NCI-H2196 treated with DMSO at 0.1 percent for 48 hours (cell line): ENCODE data around the gene ATP6V1G1.

Experiments
- DNase-seq: peaks from one replicate; lab custom pipeline; 2025; ENCODE audit not compliant: unreplicated experiment; lab: John Stamatoyannopoulos, UW

The ATP6V1G1 gene

DNA sequence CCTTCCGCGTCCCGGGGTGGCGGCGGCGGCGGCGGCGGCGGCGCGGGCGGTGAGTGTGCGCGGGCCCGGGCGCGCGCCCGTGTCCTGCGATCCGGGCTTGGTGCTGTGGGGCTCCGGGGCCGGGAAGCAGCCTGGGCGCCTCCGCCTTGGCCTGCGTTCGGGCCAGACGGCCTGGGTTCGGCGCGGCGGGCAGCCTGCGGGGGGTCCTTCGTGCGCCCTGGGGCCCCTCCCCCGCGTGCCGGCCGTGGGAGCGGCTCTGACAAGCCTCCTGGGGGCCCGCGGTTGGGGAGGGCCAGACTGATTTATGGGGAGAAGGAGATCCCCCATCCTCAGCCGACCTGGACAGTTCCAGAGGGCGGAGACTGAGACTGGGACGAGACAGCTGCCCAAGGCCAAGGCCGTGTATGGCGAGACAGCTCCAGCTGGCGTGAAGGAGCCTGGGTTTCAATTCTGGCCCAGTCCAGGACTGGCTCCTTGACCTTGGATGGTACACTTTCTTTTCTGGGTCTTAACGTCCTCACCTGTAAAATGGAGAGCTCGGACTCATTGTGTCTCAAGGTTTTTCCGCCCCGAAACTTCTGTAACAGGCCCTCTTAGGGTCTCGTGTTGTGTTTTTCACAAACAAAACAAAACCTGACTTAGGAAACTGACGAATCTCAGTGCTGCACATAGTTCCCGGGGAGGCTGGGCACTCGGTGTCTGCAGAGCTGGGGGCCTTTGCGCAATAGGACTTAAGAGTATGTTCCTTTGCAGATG lies 24.1 kb downstream of the ATP6V1G1 start:
- peak; percentile 47 for DNase-seq

GRCh38 chr9:114612272-114612923 lies 24.8 kb downstream of the ATP6V1G1 start:
- peak; percentile 11 for DNase-seq

- DNase-seq, result no peak
Observed at GRCh38 chr9:114613087-114613486, 25.5 kb downstream of the ATP6V1G1 start.

DNA sequence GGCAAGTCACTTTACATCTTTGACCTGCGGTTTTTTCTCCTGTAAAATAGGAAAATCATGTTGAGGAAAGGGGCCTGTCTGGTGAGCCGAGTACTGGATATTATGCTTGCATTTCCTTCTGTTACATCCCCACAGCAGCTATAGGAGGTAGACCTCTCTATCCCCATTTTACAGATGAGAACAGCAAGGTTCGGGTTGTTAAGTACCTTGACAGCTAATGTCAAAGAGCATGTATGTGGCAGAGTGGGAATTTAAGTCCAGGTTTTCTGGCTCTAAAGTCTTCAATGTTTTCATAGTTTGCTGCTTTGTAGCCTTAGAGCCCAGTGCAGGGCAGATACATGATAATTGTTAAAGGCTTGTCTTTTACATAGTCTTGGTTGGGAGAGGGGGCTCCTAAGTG lies 26.4 kb downstream of the ATP6V1G1 start:
- DNase-seq, result no peak

- no peak for DNase-seq
Observed at GRCh38 chr9:114614373-114614772, 26.8 kb downstream of the ATP6V1G1 start.

DNA sequence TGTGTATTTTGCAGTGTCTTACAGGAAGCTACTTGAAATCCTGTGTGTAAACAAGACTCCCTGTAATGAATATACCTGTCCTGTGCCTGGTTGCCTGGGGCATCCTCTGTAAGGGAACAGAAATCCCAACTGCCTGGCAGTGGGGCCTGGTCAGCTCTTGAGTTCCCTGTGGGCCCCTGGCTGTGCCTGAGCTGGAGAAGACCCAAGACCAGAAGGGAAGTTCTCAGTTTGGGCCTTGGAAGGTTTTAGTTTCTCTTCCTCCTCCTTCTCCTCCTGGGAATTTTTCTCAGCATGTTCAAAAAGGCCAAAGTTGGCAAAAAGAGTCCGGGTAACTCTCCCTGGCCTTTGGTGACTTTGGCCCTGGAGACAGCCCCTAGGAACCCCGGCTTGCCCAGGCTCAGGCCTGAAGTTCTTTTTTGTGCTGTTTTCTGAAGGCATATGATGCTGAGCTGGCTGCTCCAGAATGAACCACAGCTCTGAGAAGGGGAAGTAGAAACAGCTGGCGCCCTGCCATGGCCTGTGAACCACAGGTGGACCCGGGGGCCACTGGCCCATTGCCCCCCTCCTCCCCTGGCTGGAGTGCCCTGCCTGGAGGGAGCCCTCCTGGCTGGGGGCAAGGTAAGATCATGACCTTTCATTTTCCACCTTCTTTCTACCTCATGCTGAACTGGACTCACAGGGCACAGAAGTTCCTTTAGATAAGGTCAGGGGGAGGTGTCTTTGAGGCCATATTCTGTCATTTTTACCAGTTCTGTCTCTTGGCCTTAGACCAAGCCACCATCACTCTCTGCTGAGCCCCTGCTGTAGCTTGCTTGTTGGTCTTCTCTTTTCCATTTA lies 29.3 kb downstream of the ATP6V1G1 start:
- peak; percentile 45 for DNase-seq

- DNase-seq, result no peak
Observed at GRCh38 chr9:114619191-114619761, 31.7 kb downstream of the ATP6V1G1 start.

GRCh38 chr9:114621561-114621960 lies 34.0 kb downstream of the ATP6V1G1 start:
- no peak for DNase-seq

DNA sequence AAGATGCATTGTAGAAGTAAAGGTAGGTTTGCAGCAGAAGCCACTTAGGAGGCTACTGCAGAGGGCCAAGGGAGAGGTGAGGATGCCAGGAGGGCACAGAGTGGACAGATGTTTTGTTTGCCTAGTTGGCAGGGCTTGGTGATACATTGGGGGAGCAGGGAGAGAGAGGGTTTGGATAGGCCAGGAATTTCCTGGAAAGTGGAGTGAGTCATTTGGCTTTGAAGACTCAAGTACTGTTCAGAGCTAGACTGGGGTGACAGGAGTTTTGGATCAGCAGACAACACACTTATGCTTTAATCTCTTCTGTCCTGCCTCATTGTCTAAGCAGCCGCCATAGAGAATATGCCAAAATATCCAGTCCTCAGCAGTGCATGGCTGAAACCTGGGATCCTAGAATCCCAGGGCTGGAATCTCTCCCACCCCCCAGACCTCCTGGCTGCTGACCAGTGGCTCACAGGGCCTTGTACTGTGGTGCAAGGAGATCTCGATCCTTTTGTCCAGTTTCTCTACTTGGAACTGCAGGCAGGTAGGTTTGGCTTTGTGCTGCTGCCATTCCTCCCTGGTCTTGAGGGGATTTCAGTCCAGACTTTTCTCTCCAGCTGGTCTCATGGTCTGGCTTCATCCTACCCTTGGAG lies 34.5 kb downstream of the ATP6V1G1 start:
- DNase-seq, result peak; percentile 25

- no peak for DNase-seq
Observed at GRCh38 chr9:114624677-114625076, 37.1 kb downstream of the ATP6V1G1 start.

DNA sequence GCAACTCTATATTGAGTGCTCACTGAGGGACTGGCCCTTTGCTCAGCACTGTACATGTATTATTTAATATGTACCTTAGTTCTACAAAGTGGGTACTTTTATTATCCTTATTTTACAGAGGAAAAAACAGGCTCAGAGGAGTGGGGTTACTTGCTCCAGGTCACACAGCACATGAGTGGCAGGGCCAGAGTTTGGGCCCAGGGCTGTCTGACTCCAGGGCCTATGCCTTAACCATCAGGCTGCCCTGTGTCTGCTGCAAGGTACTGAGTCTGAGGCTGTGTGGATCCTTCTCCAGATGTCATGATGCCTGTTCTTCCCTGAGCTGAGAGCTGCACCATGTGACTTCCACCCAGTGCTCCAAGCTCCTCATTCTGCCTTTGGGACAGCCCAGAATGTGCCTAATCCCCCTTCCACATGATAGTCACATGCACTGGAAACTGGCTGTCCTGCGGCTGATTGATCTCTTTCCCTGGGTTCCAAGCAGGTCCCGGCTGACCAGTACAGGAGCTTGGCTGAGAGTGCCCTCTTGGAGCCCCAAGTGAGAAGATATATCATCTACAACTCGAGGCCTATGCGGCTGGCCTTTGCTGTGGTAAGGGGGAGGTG lies 38.9 kb downstream of the ATP6V1G1 start:
- DNase-seq, result no peak

GRCh38 chr9:114627553-114627952 lies 40.0 kb downstream of the ATP6V1G1 start:
- no peak for DNase-seq

GRCh38 chr9:114629563-114630090 lies 42.1 kb downstream of the ATP6V1G1 start:
- no peak for DNase-seq

GRCh38 chr9:114631166-114631565 lies 43.6 kb downstream of the ATP6V1G1 start:
- DNase-seq, result no peak

- no peak for DNase-seq
Observed at GRCh38 chr9:114633438-114634089, 46.0 kb downstream of the ATP6V1G1 start.

- DNase-seq, result no peak
Observed at GRCh38 chr9:114634387-114634786, 46.8 kb downstream of the ATP6V1G1 start.

DNA sequence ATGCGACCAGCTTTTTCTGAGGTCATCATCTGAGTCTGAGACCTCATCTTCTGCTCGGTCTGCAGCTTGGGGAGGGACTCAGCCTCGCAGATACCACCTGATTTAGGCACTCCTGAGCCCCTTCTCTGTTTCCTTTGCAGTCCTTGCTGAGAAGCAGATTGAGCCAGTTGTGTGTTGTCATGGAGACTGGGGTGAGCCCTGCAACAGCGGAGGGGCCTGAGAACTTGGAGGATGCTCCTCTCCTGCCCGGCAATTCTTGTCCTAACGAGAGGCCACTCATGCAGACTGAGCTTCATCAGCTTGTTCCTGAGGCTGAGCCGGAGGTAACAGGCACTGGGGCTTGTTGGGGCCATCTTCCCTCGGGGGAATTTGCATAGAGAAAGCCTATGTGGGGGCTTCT lies 50.8 kb downstream of the ATP6V1G1 start:
- DNase-seq, result no peak

DNA sequence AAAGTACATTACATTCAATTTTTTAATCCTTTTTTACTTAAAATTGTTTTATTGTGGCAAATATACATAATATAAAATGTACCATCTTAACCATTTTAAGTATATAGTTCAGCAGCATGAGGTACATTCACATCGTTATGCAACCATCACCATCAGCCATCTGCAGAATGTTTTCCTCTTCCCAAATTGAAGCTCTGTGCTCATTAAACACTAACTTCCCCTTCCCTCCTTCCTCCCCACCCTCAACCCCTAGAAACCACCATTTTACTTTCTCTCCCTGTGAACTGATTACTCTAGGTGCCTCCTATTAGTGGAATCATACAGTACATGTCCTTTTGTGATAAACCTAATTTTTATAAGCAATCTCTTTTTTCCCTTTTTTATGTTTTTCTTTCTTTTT lies 54.4 kb downstream of the ATP6V1G1 start:
- DNase-seq, result no peak

DNA sequence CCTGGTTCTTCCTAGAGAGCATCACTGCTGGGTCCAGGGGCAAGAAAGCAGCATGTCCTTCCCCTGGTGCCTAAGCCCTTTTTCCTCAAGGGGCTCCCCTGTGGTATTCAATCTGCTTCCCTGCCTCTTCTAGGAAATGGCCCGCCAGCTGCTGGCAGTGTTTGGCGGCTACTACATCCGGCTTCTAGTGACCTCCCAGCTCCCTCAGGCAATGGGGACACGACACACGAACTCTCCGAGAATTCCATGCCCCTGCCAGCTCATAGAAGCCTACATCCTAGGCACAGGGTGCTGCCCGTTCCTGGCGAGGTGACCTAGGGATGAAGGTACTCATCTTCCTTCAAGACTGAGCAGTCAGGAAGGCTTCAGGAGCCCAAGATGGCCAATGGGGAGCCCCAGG lies 55.4 kb downstream of the ATP6V1G1 start:
- DNase-seq, result no peak

DNA sequence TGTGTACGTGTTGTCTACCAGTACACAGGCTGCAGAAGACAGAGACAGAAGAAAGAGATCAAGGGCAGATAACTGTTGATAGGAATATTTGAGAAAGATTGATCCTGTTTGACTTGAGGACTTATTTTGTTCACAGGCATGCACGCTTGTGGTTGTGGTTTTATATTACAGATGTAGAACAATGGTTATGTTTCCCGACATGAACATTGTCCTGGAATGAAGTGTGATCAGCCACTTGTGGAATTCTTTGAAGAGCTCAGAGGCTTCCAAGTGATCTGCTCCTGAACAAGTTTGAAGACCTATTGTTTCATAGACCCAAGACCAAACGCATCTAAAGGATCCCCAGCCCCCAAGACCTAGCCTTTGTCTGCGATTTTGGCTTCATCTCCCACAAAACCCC lies 56.3 kb downstream of the ATP6V1G1 start:
- no peak for DNase-seq
